Measurements from ENCODE around the gene CDH6.

DNA sequence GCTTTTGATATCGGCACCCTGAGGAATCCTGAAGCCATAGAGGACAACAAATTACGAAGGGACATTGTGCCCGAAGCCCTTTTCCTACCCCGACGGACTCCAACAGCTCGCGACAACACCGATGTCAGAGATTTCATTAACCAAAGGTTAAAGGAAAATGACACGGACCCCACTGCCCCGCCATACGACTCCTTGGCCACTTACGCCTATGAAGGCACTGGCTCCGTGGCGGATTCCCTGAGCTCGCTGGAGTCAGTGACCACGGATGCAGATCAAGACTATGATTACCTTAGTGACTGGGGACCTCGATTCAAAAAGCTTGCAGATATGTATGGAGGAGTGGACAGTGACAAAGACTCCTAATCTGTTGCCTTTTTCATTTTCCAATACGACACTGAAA lies 129.5 kb downstream of the CDH6 start:
- no peak for TF ChIP-seq POLR2A (IDR thresholded peaks at IDR 0.05; ENCODE audit: low read depth, low read length)
- TF ChIP-seq TCF7 (IDR thresholded peaks at IDR 0.05; ENCODE audit: borderline replicate concordance), result no peak
- TF ChIP-seq EZH2 (IDR thresholded peaks at IDR 0.05; ENCODE audit: borderline replicate concordance, control insufficient read depth, low read depth, low read length), result no peak
- no peak for TF ChIP-seq CREB1 (IDR thresholded peaks at IDR 0.05; ENCODE audit: low read depth)
- no peak for TF ChIP-seq GABPA (IDR thresholded peaks at IDR 0.05; ENCODE audit: low read depth)
- TF ChIP-seq CEBPB (IDR thresholded peaks at IDR 0.05; ENCODE audit: borderline replicate concordance in 1 of 2, low read depth in 2 of 2, low read length in 2 of 2), result no peak
- TF ChIP-seq EGR1 (IDR thresholded peaks at IDR 0.05; ENCODE audit: borderline replicate concordance in 1 of 2, low read depth in 2 of 2, low read length in 2 of 2), result no peak
- TF ChIP-seq, protein P1, sequence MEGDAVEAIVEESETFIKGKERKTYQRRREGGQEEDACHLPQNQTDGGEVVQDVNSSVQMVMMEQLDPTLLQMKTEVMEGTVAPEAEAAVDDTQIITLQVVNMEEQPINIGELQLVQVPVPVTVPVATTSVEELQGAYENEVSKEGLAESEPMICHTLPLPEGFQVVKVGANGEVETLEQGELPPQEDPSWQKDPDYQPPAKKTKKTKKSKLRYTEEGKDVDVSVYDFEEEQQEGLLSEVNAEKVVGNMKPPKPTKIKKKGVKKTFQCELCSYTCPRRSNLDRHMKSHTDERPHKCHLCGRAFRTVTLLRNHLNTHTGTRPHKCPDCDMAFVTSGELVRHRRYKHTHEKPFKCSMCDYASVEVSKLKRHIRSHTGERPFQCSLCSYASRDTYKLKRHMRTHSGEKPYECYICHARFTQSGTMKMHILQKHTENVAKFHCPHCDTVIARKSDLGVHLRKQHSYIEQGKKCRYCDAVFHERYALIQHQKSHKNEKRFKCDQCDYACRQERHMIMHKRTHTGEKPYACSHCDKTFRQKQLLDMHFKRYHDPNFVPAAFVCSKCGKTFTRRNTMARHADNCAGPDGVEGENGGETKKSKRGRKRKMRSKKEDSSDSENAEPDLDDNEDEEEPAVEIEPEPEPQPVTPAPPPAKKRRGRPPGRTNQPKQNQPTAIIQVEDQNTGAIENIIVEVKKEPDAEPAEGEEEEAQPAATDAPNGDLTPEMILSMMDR (IDR thresholded peaks at IDR 0.05 in 2 of 3, conservative IDR thresholded peaks at IDR 0.05 in 1 of 3; ENCODE audit: control insufficient read depth in 2 of 3, extremely low read depth in 1 of 3, insufficient read depth in 1 of 3, low read depth in 3 of 3, low read length in 3 of 3), result no peak
